ENCODE results near the gene GLRA1. TPM values are rescaled to one million over a fixed set of nuclear protein-coding genes. Genes with fewer than 3 reads are reported as not detected.

Gene GLRA1
- not detected for total RNA-seq
- polyA plus RNA-seq (ENCODE audit: insufficient read depth, low read depth, low replicate concordance), result not detected
- long read RNA-seq, donor 1, result 0 reads
- long read RNA-seq, donor 2, result 0 reads
- long read RNA-seq, donor 3, result 0 reads
- long read RNA-seq, donor 4, result 0 reads
- long read RNA-seq, donor 5, result 0 reads
- long read RNA-seq, donor 6, result 0 reads
- long read RNA-seq, donor 7, result 0 reads
- long read RNA-seq, donor 8, result 0 reads
- long read RNA-seq, donor 9, result 0 reads
- long read RNA-seq, donor 10, result 0 reads

DNA sequence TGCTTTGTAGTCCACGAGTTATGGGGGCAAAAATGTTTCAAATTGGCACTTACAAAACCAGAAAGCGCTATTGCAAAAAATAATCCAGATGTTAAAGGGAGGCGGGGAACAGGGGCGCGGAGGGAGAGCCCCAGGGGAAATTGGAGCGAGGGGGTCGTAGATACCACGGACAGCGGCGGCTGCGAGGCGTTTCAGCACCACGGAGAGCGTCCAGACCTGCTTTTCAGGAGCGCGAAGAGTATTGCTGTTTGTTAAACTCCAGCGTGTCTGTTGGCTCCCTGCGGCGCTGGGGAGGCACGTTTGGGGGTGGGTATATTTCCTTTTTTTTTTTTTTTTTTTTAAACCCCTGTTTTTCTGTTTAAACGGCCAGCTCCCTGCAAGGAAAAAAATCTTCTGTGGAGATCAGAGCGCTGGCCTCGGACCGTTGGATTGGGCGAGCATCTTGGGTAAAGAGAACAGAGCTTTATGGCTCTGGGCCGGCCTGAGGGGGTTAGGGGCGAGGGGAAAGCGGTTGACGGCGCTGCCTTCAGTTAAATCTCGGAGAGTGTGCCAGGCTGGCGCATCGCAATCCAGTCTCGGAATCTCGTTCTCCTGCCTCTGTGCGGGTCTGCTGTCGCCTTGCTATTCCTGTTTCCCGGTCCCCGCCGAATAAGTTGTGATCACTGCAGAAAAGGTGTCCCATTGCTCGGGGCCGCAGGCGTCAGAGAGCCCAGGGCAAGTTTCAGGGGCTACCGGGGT lies at the start of gene GLRA1:
Gene GLRA1, minus strand, starts transcription at position 288 of the 738 bp plus-strand sequence. CDS start 302 bp downstream, outside the sequence.
- no peaks in the 10 kb centered on the region for H3K36me3 ChIP-seq (ENCODE audit: control insufficient read depth in 2 of 3, insufficient read depth in 3 of 3, low read length in 3 of 3)
- DNase-seq (peak; percentile 75 to 84 (median 81)), FAIRE-seq (no peak)
- H3K27ac ChIP-seq (ENCODE audit: low read depth in 2 of 2, low read length in 2 of 2), result no peak within 1 kb of the TSS
- TF ChIP-seq, protein P1, sequence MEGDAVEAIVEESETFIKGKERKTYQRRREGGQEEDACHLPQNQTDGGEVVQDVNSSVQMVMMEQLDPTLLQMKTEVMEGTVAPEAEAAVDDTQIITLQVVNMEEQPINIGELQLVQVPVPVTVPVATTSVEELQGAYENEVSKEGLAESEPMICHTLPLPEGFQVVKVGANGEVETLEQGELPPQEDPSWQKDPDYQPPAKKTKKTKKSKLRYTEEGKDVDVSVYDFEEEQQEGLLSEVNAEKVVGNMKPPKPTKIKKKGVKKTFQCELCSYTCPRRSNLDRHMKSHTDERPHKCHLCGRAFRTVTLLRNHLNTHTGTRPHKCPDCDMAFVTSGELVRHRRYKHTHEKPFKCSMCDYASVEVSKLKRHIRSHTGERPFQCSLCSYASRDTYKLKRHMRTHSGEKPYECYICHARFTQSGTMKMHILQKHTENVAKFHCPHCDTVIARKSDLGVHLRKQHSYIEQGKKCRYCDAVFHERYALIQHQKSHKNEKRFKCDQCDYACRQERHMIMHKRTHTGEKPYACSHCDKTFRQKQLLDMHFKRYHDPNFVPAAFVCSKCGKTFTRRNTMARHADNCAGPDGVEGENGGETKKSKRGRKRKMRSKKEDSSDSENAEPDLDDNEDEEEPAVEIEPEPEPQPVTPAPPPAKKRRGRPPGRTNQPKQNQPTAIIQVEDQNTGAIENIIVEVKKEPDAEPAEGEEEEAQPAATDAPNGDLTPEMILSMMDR (IDR thresholded peaks at IDR 0.05; ENCODE audit: borderline replicate concordance, extremely low read depth, insufficient read depth), result no peak
- H3K9ac ChIP-seq (ENCODE audit: low read length in 3 of 3), result no peak within 1 kb of the TSS
- no peaks in the 10 kb centered on the region for H3K27me3 ChIP-seq (ENCODE audit: control insufficient read depth, insufficient read depth, low read length)
- H3K9me3 ChIP-seq (ENCODE audit: control insufficient read depth in 2 of 3, insufficient read depth in 1 of 3, low read length in 3 of 3), result no peaks in the 10 kb centered on the region
- no peak within 1 kb of the TSS for H3K4me3 ChIP-seq (ENCODE audit: low read length in 3 of 3)
- intact Hi-C loops (cut with DNase I), result no loop called here
- no peaks in the 10 kb centered on the region for H3K4me1 ChIP-seq (ENCODE audit: control insufficient read depth in 2 of 3, insufficient read depth in 2 of 3, low read depth in 1 of 3, low read length in 3 of 3)

DNA sequence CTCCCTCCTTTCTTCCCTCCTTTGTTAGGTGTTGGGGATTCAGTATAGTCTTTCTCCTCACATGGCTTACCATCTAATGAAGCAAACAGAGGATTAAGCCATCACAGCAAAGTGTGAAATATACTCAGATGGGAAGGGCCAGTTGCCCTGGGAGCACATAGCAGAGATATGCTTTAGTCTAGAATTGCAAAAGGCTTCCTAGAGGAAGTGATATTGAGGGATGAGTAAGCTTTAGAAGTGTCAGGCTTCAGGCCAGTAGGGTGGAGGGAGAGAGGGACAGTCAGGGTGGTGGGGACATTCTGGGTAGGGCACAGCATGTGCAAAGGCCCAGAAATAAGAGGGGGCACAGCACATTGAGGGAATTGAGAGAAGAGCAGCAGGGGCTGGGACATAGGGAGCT lies 46.2 kb upstream of the GLRA1 start:
- H3K9ac ChIP-seq (ENCODE audit: low read length in 3 of 3), result no peak overlapping the region
- no peaks in the 10 kb centered on the region for H3K4me1 ChIP-seq (ENCODE audit: control insufficient read depth in 2 of 3, insufficient read depth in 2 of 3, low read depth in 1 of 3, low read length in 3 of 3)
- no peak for FAIRE-seq
- H3K9me3 ChIP-seq (ENCODE audit: control insufficient read depth in 2 of 3, insufficient read depth in 1 of 3, low read length in 3 of 3), result no peaks in the 10 kb centered on the region
- H3K27ac ChIP-seq (ENCODE audit: low read depth in 2 of 2, low read length in 2 of 2), result no peak overlapping the region
- no peak for DNase-seq
- TF ChIP-seq, protein P1 (IDR thresholded peaks at IDR 0.05; ENCODE audit: borderline replicate concordance, extremely low read depth, insufficient read depth), result no peak
- no peak overlapping the region for H3K4me3 ChIP-seq (ENCODE audit: low read length in 3 of 3)
- H3K36me3 ChIP-seq (ENCODE audit: control insufficient read depth in 2 of 3, insufficient read depth in 3 of 3, low read length in 3 of 3), result no peaks in the 10 kb centered on the region
- no peaks in the 10 kb centered on the region for H3K27me3 ChIP-seq (ENCODE audit: control insufficient read depth, insufficient read depth, low read length)
- intact Hi-C loops (cut with DNase I), result no loop called here

DNA sequence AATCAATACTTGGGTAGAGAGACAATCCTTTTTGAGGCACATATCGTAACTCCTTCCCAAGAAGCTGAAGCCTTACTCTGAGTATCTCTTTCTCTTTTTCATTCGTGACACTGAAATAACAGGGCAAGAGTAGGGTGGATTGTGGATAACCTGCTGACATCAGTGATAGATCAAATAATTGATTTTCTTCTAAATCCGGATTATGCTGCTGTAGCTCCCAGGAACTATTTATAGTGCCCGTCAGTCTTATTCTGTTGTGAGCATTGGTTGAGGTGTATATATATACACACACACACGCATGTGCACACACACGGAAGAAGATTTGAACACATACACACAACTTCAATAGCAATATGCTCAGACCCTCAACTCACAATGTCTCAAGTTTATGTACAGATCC lies 43.2 kb upstream of the GLRA1 start:
- no peak for FAIRE-seq
- intact Hi-C loops (cut with DNase I), result no loop called here
- TF ChIP-seq, protein P1 (IDR thresholded peaks at IDR 0.05; ENCODE audit: borderline replicate concordance, extremely low read depth, insufficient read depth), result no peak

More for the DNA sequence above, 43.2 kb upstream of the GLRA1 start:
- Histone ChIP-seq H3K36me3 (ENCODE audit: control insufficient read depth in 2 of 3, insufficient read depth in 3 of 3, low read length in 3 of 3) (no peaks in the 10 kb centered on the region), H3K27me3 (ENCODE audit: control insufficient read depth, insufficient read depth, low read length) (no peaks in the 10 kb centered on the region), H3K4me3 (ENCODE audit: low read length in 3 of 3) (no peak overlapping the region), H3K27ac (ENCODE audit: low read depth in 2 of 2, low read length in 2 of 2) (no peak overlapping the region), H3K9ac (ENCODE audit: low read length in 3 of 3) (no peak overlapping the region), H3K9me3 (ENCODE audit: control insufficient read depth in 2 of 3, insufficient read depth in 1 of 3, low read length in 3 of 3) (no peaks in the 10 kb centered on the region), H3K4me1 (ENCODE audit: control insufficient read depth in 2 of 3, insufficient read depth in 2 of 3, low read depth in 1 of 3, low read length in 3 of 3) (no peaks in the 10 kb centered on the region)
- no peak for DNase-seq
